ENCODE results near the gene PGA4. TPM values are rescaled to one million over a fixed set of nuclear protein-coding genes. Genes with fewer than 3 reads are reported as not detected.
"Not testable (repeated sequence)": the region's sequence is repeated elsewhere in the genome, so short reads cannot be mapped to it uniquely, and the experiment has no call there.

The PGA4 gene
- total and polyA plus RNA-seq, 7 experiments from 2014 or later: 1.9 TPM; not detected in 6

DNA sequence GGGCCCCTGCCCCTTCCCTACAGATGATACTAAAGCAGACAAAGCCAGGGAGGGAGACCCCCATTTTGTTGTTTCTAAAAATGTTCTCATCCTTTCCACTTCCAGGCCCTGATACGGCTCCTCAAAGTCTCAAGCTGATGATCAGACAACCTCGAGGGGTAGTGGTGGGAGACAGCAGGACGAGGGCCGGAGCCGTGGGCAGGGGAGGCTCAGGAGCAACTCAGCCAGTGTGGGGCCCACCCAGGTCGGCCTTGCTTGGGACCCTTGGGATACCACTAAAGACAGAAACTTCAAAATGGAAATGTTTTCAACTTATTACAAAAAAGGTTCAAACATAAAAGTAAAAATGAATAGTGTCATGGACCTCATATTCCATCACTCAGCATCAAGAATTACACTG, 45.7 kb upstream of the PGA4 start:
- Mint-ChIP-seq H3K4me3 (no peak overlapping the region), H3K27ac (no peak overlapping the region), H3K27me3 (peaks cover 0 to 35% (median 0%) of the 10 kb centered on the region in 5 donors), H3K4me1 (peaks cover 11 to 24% (median 20%) of the 10 kb centered on the region in 7 donors), H3K9me3 (peaks cover 0 to 9% (median 0%) of the 10 kb centered on the region in 11 donors), H3K36me3 (peaks cover 0 to 2% (median 0%) of the 10 kb centered on the region in 5 donors)
- no peaks in the 10 kb centered on the region for H3K36me3 ChIP-seq (ENCODE audit: control insufficient read depth in 2 of 3, insufficient read depth in 3 of 3, low read length in 3 of 3)
- intact Hi-C loops (cut with micrococcal nuclease): no loop called here
- H3K9me3 ChIP-seq (ENCODE audit: control insufficient read depth in 2 of 3, low read length in 3 of 3): peaks cover 0 to 3% (median 0%) of the 10 kb centered on the region in 3 experiments
- ATAC-seq (no peak), DNase-seq (no peak)
- ChIA-PET POLR2A (no interaction called here), CTCF (no interaction called here)
- no peaks in the 10 kb centered on the region for H3K27me3 ChIP-seq (ENCODE audit: control insufficient read depth in 2 of 2, insufficient read depth in 2 of 2, low read length in 2 of 2)
- no peak overlapping the region for H3K4me3 ChIP-seq (ENCODE audit: low read length)
- H3K27ac ChIP-seq (ENCODE audit: low read depth, low read length): no peak overlapping the region
- H3K4me1 ChIP-seq (ENCODE audit: control insufficient read depth in 2 of 2, insufficient read depth in 2 of 2, low read length in 2 of 2): peaks cover 3 to 8% of the 10 kb centered on the region in 2 donors

DNA sequence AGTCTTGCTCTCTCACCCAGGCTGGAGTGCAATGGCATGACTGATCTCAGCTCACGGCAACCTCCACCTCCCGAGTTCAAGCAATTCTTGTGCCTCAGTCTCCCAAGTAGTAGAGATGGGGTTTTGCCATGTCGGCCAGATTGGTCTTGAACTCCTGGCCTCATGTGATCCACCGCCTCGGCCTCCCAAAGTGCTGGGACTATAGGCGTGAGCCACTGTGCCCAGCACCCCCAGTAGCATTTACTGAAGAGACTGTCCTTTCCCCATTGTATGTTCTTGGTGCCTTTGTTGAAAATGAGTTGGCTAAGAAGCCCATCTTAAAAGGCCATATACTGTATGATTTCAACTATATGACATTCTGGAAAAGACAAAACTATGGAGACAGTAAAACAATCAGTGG, 41.9 kb upstream of the PGA4 start:
- Mint-ChIP-seq H3K27ac (peak overlapping the region in 1 of 9 donors; percentile 36), H3K27me3 (peaks cover 0 to 17% (median 0%) of the 10 kb centered on the region in 5 donors)
- H3K36me3 ChIP-seq (ENCODE audit: control insufficient read depth in 2 of 3, insufficient read depth in 3 of 3, low read length in 3 of 3); H3K27ac ChIP-seq (ENCODE audit: low read depth, low read length); H3K4me1 ChIP-seq (ENCODE audit: control insufficient read depth in 2 of 2, insufficient read depth in 2 of 2, low read length in 2 of 2); H3K9me3 Mint-ChIP-seq; H3K27me3 ChIP-seq (ENCODE audit: control insufficient read depth in 2 of 2, insufficient read depth in 2 of 2, low read length in 2 of 2); H3K4me3 Mint-ChIP-seq; H3K36me3 Mint-ChIP-seq; H3K4me3 ChIP-seq (ENCODE audit: low read length); DNase-seq; intact Hi-C loops (cut with micrococcal nuclease); ATAC-seq; H3K9me3 ChIP-seq (ENCODE audit: control insufficient read depth in 2 of 3, low read length in 3 of 3); H3K4me1 Mint-ChIP-seq: not testable (repeated sequence)
- CTCF ChIA-PET: interaction anchor here (0.6 kb wide), 1 partner anchor 51 kb away, joined by 4 read pairs; no protein-coding TSS in a partner anchor
- POLR2A ChIA-PET: interaction anchor here (1.1 kb wide), 1 partner anchor 10 kb away, joined by 3 read pairs; no protein-coding TSS in a partner anchor

DNA sequence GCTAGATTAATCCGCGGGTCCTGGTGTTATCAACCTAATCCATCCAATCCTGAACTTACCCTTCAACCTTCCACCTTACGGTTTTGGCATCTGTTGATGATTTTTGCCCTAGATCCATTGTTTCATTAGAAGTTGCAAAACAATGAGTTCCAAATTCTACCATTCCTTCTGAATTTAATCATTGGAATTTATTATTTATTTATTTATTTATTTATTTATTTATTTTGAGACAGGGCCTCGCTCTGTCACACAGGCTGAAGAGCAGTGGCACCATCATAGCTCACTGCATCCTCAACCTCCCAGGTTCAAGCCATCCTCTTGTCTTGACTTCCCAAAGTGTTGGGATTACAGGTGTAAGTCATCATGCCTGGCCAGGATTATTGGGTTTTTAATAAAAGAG, 40.7 kb upstream of the PGA4 start:
- intact Hi-C loops (cut with micrococcal nuclease): no loop called here
- DNase-seq: no peak
- Mint-ChIP-seq H3K27ac (no peak overlapping the region), H3K4me1 (no peaks in the 10 kb centered on the region), H3K9me3 (no peaks in the 10 kb centered on the region), H3K4me3 (no peak overlapping the region), H3K36me3 (no peaks in the 10 kb centered on the region), H3K27me3 (peaks cover 0 to 10% (median 0%) of the 10 kb centered on the region in 5 donors)
- Histone ChIP-seq H3K27me3 (ENCODE audit: control insufficient read depth in 2 of 2, insufficient read depth in 2 of 2, low read length in 2 of 2) (no peaks in the 10 kb centered on the region), H3K4me3 (ENCODE audit: low read length) (no peak overlapping the region), H3K27ac (ENCODE audit: low read depth, low read length) (no peak overlapping the region), H3K4me1 (ENCODE audit: control insufficient read depth in 2 of 2, insufficient read depth in 2 of 2, low read length in 2 of 2) (no peaks in the 10 kb centered on the region), H3K9me3 (ENCODE audit: control insufficient read depth in 2 of 3, low read length in 3 of 3) (no peaks in the 10 kb centered on the region), H3K36me3 (ENCODE audit: control insufficient read depth in 2 of 3, insufficient read depth in 3 of 3, low read length in 3 of 3) (no peaks in the 10 kb centered on the region)
- ATAC-seq: no peak
- POLR2A ChIA-PET: no interaction called here
- CTCF ChIA-PET: no interaction called here

DNA sequence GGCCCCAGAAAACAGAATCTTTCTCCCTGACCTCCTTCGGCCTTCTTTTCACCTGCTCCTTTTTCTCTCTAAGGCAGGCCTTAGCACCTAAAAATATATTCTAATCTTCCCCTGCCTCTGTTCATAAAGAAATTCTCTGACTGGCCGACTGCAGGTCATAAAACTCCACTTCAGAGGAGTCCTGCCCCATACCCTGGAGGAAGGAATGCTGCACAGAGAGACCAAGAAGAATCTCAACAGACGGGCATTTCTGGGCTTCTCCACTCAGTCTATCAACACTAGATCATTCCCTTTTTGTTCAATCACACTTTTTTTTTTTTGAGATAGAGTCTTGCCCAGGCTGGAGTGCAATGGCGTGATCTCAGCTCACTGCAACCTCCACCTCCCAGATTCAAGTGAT, 38.5 kb upstream of the PGA4 start:
- Histone ChIP-seq H3K9me3 (ENCODE audit: control insufficient read depth in 2 of 3, low read length in 3 of 3) (no peaks in the 10 kb centered on the region), H3K4me1 (ENCODE audit: control insufficient read depth in 2 of 2, insufficient read depth in 2 of 2, low read length in 2 of 2) (no peaks in the 10 kb centered on the region), H3K4me3 (ENCODE audit: low read length) (no peak overlapping the region), H3K36me3 (ENCODE audit: control insufficient read depth in 2 of 3, insufficient read depth in 3 of 3, low read length in 3 of 3) (no peaks in the 10 kb centered on the region), H3K27ac (ENCODE audit: low read depth, low read length) (no peak overlapping the region), H3K27me3 (ENCODE audit: control insufficient read depth in 2 of 2, insufficient read depth in 2 of 2, low read length in 2 of 2) (no peaks in the 10 kb centered on the region)
- intact Hi-C loops (cut with micrococcal nuclease): no loop called here
- ATAC-seq (no peak), DNase-seq (no peak)
- ChIA-PET CTCF (no interaction called here), POLR2A (interaction anchor here (0.7 kb wide), 1 partner anchor 11 kb away, joined by 3 read pairs; no protein-coding TSS in a partner anchor)
- Mint-ChIP-seq H3K9me3 (no peaks in the 10 kb centered on the region), H3K27me3 (peaks cover 0 to 10% (median 0%) of the 10 kb centered on the region in 5 donors), H3K4me1 (peaks cover 0 to 5% (median 0%) of the 10 kb centered on the region in 7 donors), H3K27ac (peak overlapping the region in 1 of 9 donors; percentile 72), H3K36me3 (no peaks in the 10 kb centered on the region), H3K4me3 (no peak overlapping the region)

DNA sequence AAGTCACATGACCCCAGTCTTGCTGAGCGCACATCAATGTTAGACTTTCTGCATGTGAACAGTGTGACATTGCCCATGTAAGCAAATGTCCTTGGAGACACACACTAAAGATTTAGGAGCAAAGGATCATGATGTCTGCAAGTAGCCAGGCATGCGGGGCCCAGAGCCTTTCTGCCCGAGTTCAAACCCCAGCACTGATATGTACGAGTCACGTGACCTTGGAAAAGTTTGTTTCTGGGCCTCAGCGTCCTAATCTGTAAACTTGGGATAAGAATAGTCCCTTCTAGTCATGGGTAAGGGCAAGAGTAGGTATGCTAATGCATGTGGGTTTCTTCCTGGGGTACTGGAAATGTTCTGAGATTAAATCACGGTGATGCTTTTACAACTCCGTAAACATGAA, 35.6 kb upstream of the PGA4 start:
- peaks cover 0 to 9% (median 4%) of the 10 kb centered on the region in 5 donors for H3K27me3 Mint-ChIP-seq
- H3K27ac Mint-ChIP-seq: no peak overlapping the region
- no peaks in the 10 kb centered on the region for H3K36me3 Mint-ChIP-seq
- Histone ChIP-seq H3K36me3 (ENCODE audit: control insufficient read depth in 2 of 3, insufficient read depth in 3 of 3, low read length in 3 of 3) (no peaks in the 10 kb centered on the region), H3K27me3 (ENCODE audit: control insufficient read depth in 2 of 2, insufficient read depth in 2 of 2, low read length in 2 of 2) (no peaks in the 10 kb centered on the region), H3K9me3 (ENCODE audit: control insufficient read depth in 2 of 3, low read length in 3 of 3) (no peaks in the 10 kb centered on the region), H3K4me3 (ENCODE audit: low read length) (no peak overlapping the region), H3K27ac (ENCODE audit: low read depth, low read length) (no peak overlapping the region), H3K4me1 (ENCODE audit: control insufficient read depth in 2 of 2, insufficient read depth in 2 of 2, low read length in 2 of 2) (no peaks in the 10 kb centered on the region)
- POLR2A ChIA-PET: interaction anchor here (1.8 kb wide), 1 partner anchor 58 kb away, joined by 5 read pairs; no protein-coding TSS in a partner anchor
- no peaks in the 10 kb centered on the region for H3K9me3 Mint-ChIP-seq
- H3K4me3 Mint-ChIP-seq: no peak overlapping the region
- no peak for DNase-seq
- no peak for ATAC-seq
- peaks cover 0 to 5% (median 0%) of the 10 kb centered on the region in 7 donors for H3K4me1 Mint-ChIP-seq
- intact Hi-C loops (cut with micrococcal nuclease): loop anchor here (2.0 to 5.0 kb wide), 4 partner anchors 104 to 288 kb away; no protein-coding TSS in a partner anchor
- CTCF ChIA-PET: interaction anchor here (0.6 to 4.6 kb wide), 10 partner anchors 14 to 357 kb away, joined by 3 to 60 read pairs (median 4); no protein-coding TSS in a partner anchor

DNA sequence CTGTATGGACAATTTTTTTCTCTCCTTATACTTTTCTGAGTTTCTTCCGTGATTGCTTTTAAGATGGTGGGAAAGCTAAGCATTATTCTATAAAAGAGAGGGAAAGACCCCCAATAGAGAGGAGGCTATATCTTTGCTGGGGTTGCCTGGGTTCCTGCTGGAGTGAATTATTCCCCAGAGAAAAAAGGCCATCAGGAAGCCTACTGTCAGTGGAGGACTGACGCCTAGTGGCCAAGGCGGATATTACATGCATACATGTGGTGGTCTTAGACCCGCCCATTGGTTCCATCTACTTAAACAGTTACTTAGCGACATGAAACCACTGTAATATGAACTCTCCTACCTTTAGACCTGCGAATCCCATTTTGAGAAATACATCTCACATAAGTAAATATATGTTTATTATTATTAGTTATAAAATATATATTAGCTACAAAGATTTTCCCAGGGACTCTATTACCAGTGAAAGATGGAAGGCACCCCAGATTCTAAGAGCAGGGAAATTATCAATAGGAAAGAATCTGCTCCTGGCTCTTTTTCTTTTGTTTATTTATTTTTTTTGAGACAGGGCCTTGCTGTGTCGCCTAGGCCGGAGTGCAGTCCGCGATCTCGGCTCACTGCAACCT, 34.5 kb upstream of the PGA4 start:
- Histone ChIP-seq H3K9me3 (ENCODE audit: control insufficient read depth in 2 of 3, low read length in 3 of 3) (no peaks in the 10 kb centered on the region), H3K27ac (ENCODE audit: low read depth, low read length) (no peak overlapping the region), H3K27me3 (ENCODE audit: control insufficient read depth in 2 of 2, insufficient read depth in 2 of 2, low read length in 2 of 2) (no peaks in the 10 kb centered on the region), H3K4me1 (ENCODE audit: control insufficient read depth in 2 of 2, insufficient read depth in 2 of 2, low read length in 2 of 2) (no peaks in the 10 kb centered on the region), H3K36me3 (ENCODE audit: control insufficient read depth in 2 of 3, insufficient read depth in 3 of 3, low read length in 3 of 3) (no peaks in the 10 kb centered on the region), H3K4me3 (ENCODE audit: low read length) (no peak overlapping the region)
- H3K4me1 Mint-ChIP-seq: peaks cover 0 to 5% (median 0%) of the 10 kb centered on the region in 7 donors
- POLR2A ChIA-PET: interaction anchor here (0.6 to 1.8 kb wide), 5 partner anchors 10 to 408 kb away, joined by 3 to 5 read pairs (median 4); partner anchors contain the start of gene CD6
- peak overlapping the region in 1 of 9 donors; percentile 25 for H3K27ac Mint-ChIP-seq
- CTCF ChIA-PET: interaction anchor here (0.6 to 4.6 kb wide), 18 partner anchors 8 to 684 kb away, joined by 3 to 60 read pairs (median 3); no protein-coding TSS in a partner anchor
- H3K9me3 Mint-ChIP-seq: no peaks in the 10 kb centered on the region
- no peaks in the 10 kb centered on the region for H3K36me3 Mint-ChIP-seq
- DNase-seq (peak; percentile 48 to 76 (median 72)), ATAC-seq (peak; percentile 96)
- no peak overlapping the region for H3K4me3 Mint-ChIP-seq
- peaks cover 0 to 13% (median 4%) of the 10 kb centered on the region in 5 donors for H3K27me3 Mint-ChIP-seq
- intact Hi-C loops (cut with micrococcal nuclease): loop anchor here (1.0 to 5.0 kb wide), 10 partner anchors 26 to 412 kb away; partner anchors contain the start of gene VPS37C (in 2 of the 2)
